RWPE1 (cell line): ENCODE measurements around the gene RILPL2.
"Not testable (repeated sequence)": the region's sequence is repeated elsewhere in the genome, so short reads cannot be mapped to it uniquely, and the experiment has no call there.

ENCODE experiments used
- CTCF ChIA-PET: fragments of 350-600 bp; sonication (Branson Sonifier 250); formaldehyde crosslinking; extraction: SDS; loops from one replicate; lab custom pipeline; 2021; lab: Yijun Ruan, JAX
- POLR2A ChIA-PET: fragments of 400-600 bp; formaldehyde crosslinking; extraction: SDS; loops from one replicate; lab custom pipeline; 2020; ENCODE audit warnings: antibody characterized with exemption; ENCODE audit not compliant: low non-redundant PET; lab: Yijun Ruan, JAX
- DNase-seq: peaks from one replicate; pipeline ENCODE4 v3.0.0; 2012; ENCODE audit warnings: low spot score
- H3K27ac ChIP-seq: fragments of 450-650 bp; 2 replicates; pipeline ENCODE4 v1.5.1; 2017
- CTCF ChIP-seq: fragments of 450-650 bp; conservative IDR thresholded peaks from 2 replicates; pipeline ENCODE4 v1.5.1; 2017; ENCODE audit warnings: low read depth, mild to moderate bottlenecking

The RILPL2 gene

GRCh38 chr12:123427036-123427769 is 9.3 kb downstream of the RILPL2 start:
- ChIA-PET CTCF (no interaction called here), POLR2A (no interaction called here)
- H3K27ac ChIP-seq: no peak overlapping the region
- TF ChIP-seq CTCF: no peak
- DNase-seq: no peak

GRCh38 chr12:123421314-123421713 is 15.2 kb downstream of the RILPL2 start:
- TF ChIP-seq CTCF: no peak
- no peak for DNase-seq
- ChIA-PET POLR2A (interaction anchor here (0.6 kb wide), 1 partner anchor 16 kb away, joined by 8 read pairs; no protein-coding TSS in a partner anchor), CTCF (interaction anchor here (0.6 to 1.5 kb wide), 2 partner anchors 12 to 17 kb away, joined by 3 to 6 read pairs; no protein-coding TSS in a partner anchor)
- no peak overlapping the region for H3K27ac ChIP-seq

GRCh38 chr12:123410041-123410412 is 26.5 kb downstream of the RILPL2 start:
- H3K27ac ChIP-seq: peak overlapping the region; percentile 17; the same call in 1 of the 2 replicates
- CTCF ChIA-PET: no interaction called here
- no peak for TF ChIP-seq CTCF
- no peak for DNase-seq
- POLR2A ChIA-PET: no interaction called here

GRCh38 chr12:123409284-123410040 is 27.0 kb downstream of the RILPL2 start:
- DNase-seq, POLR2A ChIA-PET: not testable (repeated sequence)
- CTCF ChIA-PET: interaction anchor here (0.7 kb wide), 1 partner anchor 11 kb away, joined by 6 read pairs; no protein-coding TSS in a partner anchor
- H3K27ac ChIP-seq: peak overlapping the region; percentile 17; the same call in 1 of the 2 replicates

GRCh38 chr12:123408619-123409018 is 27.9 kb downstream of the RILPL2 start:
- DNase-seq, H3K27ac ChIP-seq, POLR2A ChIA-PET: not testable (repeated sequence)
- CTCF ChIA-PET: interaction anchor here (0.7 kb wide), 1 partner anchor 12 kb away, joined by 6 read pairs; no protein-coding TSS in a partner anchor

GRCh38 chr12:123407934-123408333 is 28.6 kb downstream of the RILPL2 start:
- POLR2A ChIA-PET, H3K27ac ChIP-seq, DNase-seq, CTCF ChIA-PET: not testable (repeated sequence)

GRCh38 chr12:123407269-123407668 is 29.2 kb downstream of the RILPL2 start:
- POLR2A ChIA-PET: interaction anchor here (0.6 to 0.7 kb wide), 2 partner anchors 9 to 607 kb away, joined by 3 to 5 read pairs; no protein-coding TSS in a partner anchor
- CTCF ChIA-PET, DNase-seq: not testable (repeated sequence)
- H3K27ac ChIP-seq: peak overlapping the region; percentile 1

- TF ChIP-seq CTCF: no peak
- POLR2A ChIA-PET: no interaction called here
- no peak overlapping the region for H3K27ac ChIP-seq
- CTCF ChIA-PET: interaction anchor here (1.1 kb wide), 1 partner anchor 16 kb away, joined by 3 read pairs; no protein-coding TSS in a partner anchor
- no peak for DNase-seq
These were observed 31.9 kb downstream of the RILPL2 start for GRCh38 chr12:123404581-123404980.
